ENCODE data around the gene WDR54. TPM values are rescaled to one million over a fixed set of nuclear protein-coding genes. Genes with fewer than 3 reads are reported as not detected.

The WDR54 gene
- total RNA-seq, 1 experiment from 2014 or later, result 54.9 TPM

- no peak overlapping the region for H2AFZ ChIP-seq (ENCODE audit: low read depth, low read length, poor library complexity, severe bottlenecking)
- H3K36me3 ChIP-seq (ENCODE audit: control insufficient read depth in 1 of 2, insufficient read depth in 2 of 2, low read length in 2 of 2), result peaks cover 8 to 17% of the 10 kb centered on the region in 2 experiments; a peak in 2 of 4 replicates
- ChIA-PET POLR2A (interaction anchor here (0.8 to 2.7 kb wide), 4 partner anchors 10 to 58 kb away, joined by 3 to 25 read pairs (median 4); partner anchors contain the start of genes AUP1, CCDC142, HTRA2 and TTC31), CTCF (interaction anchor here (0.6 to 0.7 kb wide), 3 partner anchors 13 to 345 kb away, joined by 3 to 4 read pairs (median 3); partner anchors contain the start of genes DQX1 and WBP1), RAD21 (ENCODE audit: low non-redundant PET in 1 of 2, low total read pairs in 2 of 2, uncharacterized antibody in 2 of 2, unreplicated experiment in 2 of 2) (interaction anchor here in 1 of 2 experiments (0.6 kb wide), 1 partner anchor 14 kb away, joined by 3 read pairs; no protein-coding TSS in a partner anchor)
- peak overlapping the region; percentile 87 for H3K9ac ChIP-seq (ENCODE audit: low read length)
- BruUV-seq (replicated peaks), result no TSS peak
- intact Hi-C loops (cut with micrococcal nuclease), result no loop called here
- no peak for ATAC-seq
- H3K79me2 ChIP-seq (ENCODE audit: insufficient read depth, low read length), result peaks cover 10% of the 10 kb centered on the region
- H3K27me3 ChIP-seq (ENCODE audit: insufficient read depth, low read length), result no peaks in the 10 kb centered on the region
- no peaks in the 10 kb centered on the region for H3K9me2 ChIP-seq (ENCODE audit: insufficient read depth)
- TF ChIP-seq ELF1 (IDR thresholded peaks at IDR 0.05; ENCODE audit: borderline replicate concordance, low read depth), result no peak
- TF ChIP-seq CTCF (IDR thresholded peaks at IDR 0.05 in 2 of 3, conservative IDR thresholded peaks at IDR 0.05 in 1 of 3; ENCODE audit: borderline replicate concordance in 1 of 3, insufficient read depth in 1 of 3, low read depth in 2 of 3, low read length in 2 of 3), result no peak
- TF ChIP-seq MAX (IDR thresholded peaks at IDR 0.05), result no peak
- TF ChIP-seq ZBTB33 (IDR thresholded peaks at IDR 0.05; ENCODE audit: extremely low read depth, insufficient replicate concordance, low read length), result no peak
- TF ChIP-seq POLR2A (IDR thresholded peaks at IDR 0.05; ENCODE audit: borderline replicate concordance, extremely low read depth, insufficient read depth, insufficient read length), result no peak
- no peak for TF ChIP-seq ZFX (IDR thresholded peaks at IDR 0.05)
- no peak for TF ChIP-seq RAD21 (IDR thresholded peaks at IDR 0.05; ENCODE audit: low read depth)
- TF ChIP-seq EZH2phosphoT487 (IDR thresholded peaks at IDR 0.05; ENCODE audit: borderline replicate concordance), result no peak
- peak overlapping the region; percentile 82 for H3K27ac ChIP-seq (ENCODE audit: low read depth, low read length)
- peak overlapping the region; percentile 88 for H3K4me2 ChIP-seq (ENCODE audit: low read length)
- no peaks in the 10 kb centered on the region for H3K9me3 ChIP-seq (ENCODE audit: control insufficient read depth in 1 of 2, insufficient read depth in 1 of 2, low read depth in 1 of 2, low read length in 2 of 2)
- H3K4me1 ChIP-seq (ENCODE audit: control insufficient read depth in 1 of 2, insufficient read depth in 2 of 2, low read length in 2 of 2), result peaks cover 12 to 18% of the 10 kb centered on the region in 2 experiments; a peak in 3 of 4 replicates
- H3K4me3 ChIP-seq (replicated peaks in 1 of 2; ENCODE audit: low read depth in 1 of 2, low read length in 2 of 2), result peak overlapping the region; percentile 94 to 96
- no peaks in the 10 kb centered on the region for H4K20me1 ChIP-seq (ENCODE audit: insufficient read depth)
- no peak for DNase-seq (ENCODE audit: low read depth, low spot score)
Observed at GRCh38 chr2:74471332-74472065, 50.0 kb downstream of the WDR54 start.

Measured in HCT116 (cell line).